SU-DHL-6 (cell line): Measurements from ENCODE around the gene SLC25A12.
"Not testable (repeated sequence)": the region's sequence is repeated elsewhere in the genome, so short reads cannot be mapped to it uniquely, and the experiment has no call there.

Source experiments
- H2AFZ ChIP-seq: fragments of 200-600 bp; sonication (generic); 2 replicates; pipeline ENCODE4 v1.6.1; 2014; ENCODE audit warnings: low read depth, mild to moderate bottlenecking, moderate library complexity, mixed read lengths, antibody characterized with exemption, low read length; ENCODE audit not compliant: severe bottlenecking
- H3F3A ChIP-seq: fragments of 200-600 bp; shearing (Covaris generic); 2 replicates; pipeline ENCODE4 v1.6.0; 2016; ENCODE audit warnings: antibody characterized with exemption, mild to moderate bottlenecking; ENCODE audit not compliant: insufficient read depth
- H3K27ac ChIP-seq: fragments of 200-600 bp; sonication (generic); 2 replicates; pipeline ENCODE4 v1.5.1; 2016; ENCODE audit warnings: low read depth, mild to moderate bottlenecking, low read length, moderate library complexity, mixed read lengths
- H3K27me3 ChIP-seq: fragments of 200-600 bp; sonication (generic), shearing (Covaris generic); 2 replicates; pipeline ENCODE4 v1.6.0; 2014; ENCODE audit warnings: mild to moderate bottlenecking, low read length
- H3K36me3 ChIP-seq: fragments of 200-600 bp; sonication (generic); 2 replicates; pipeline ENCODE4 v1.6.1; 2014; ENCODE audit warnings: mild to moderate bottlenecking, low read length, mixed read lengths
- H3K4me2 ChIP-seq: fragments of 300-600, 200-600 bp; shearing (Covaris generic), sonication (generic); 2 replicates; pipeline ENCODE4 v1.6.0; 2014; ENCODE audit warnings: low read length, low read depth, mild to moderate bottlenecking; ENCODE audit not compliant: poor library complexity, severe bottlenecking
- H3K4me3 ChIP-seq: fragments of 200-600 bp; sonication (generic); 2 replicates; pipeline ENCODE4 v1.5.1; 2014; ENCODE audit warnings: antibody characterized with exemption, low read length, mild to moderate bottlenecking, mixed read lengths; ENCODE audit not compliant: insufficient read depth, poor library complexity, severe bottlenecking
- H3K79me2 ChIP-seq: fragments of 200-600 bp; sonication (generic); 2 replicates; pipeline ENCODE4 v1.6.1; 2014; ENCODE audit warnings: mild to moderate bottlenecking, low read length, moderate library complexity; ENCODE audit not compliant: insufficient read depth
- H3K9ac ChIP-seq: fragments of 200-600 bp; sonication (generic); 2 replicates; pipeline ENCODE4 v1.7.0; 2014; ENCODE audit warnings: mild to moderate bottlenecking, low read length
- H3K9me2 ChIP-seq: fragments of 200-600 bp; sonication (generic); replicated peaks from 2 replicates; pipeline ENCODE4 v1.6.1; 2014; ENCODE audit warnings: low read length; ENCODE audit not compliant: insufficient read depth
- H3K9me3 ChIP-seq: fragments of 200-600 bp; sonication (generic); 2 replicates; pipeline ENCODE4 v1.6.1; 2014; ENCODE audit warnings: low read length, mixed read lengths; ENCODE audit not compliant: insufficient read depth
- H4K20me1 ChIP-seq: fragments of 200-600 bp; sonication (generic); 2 replicates; pipeline ENCODE4 v1.6.1; 2014; ENCODE audit warnings: low read depth, mild to moderate bottlenecking, antibody characterized with exemption, low read length, moderate library complexity, mixed read lengths
- EZH2phosphoT487 ChIP-seq: fragments of 200-600 bp; sonication (generic), shearing (Covaris generic); conservative IDR thresholded peaks from 2 replicates; pipeline ENCODE4 v1.6.1; 2018; ENCODE audit warnings: mild to moderate bottlenecking, antibody characterized with exemption, low read length, moderate library complexity, mixed read lengths
- TF ChIP-seq, protein P1 (sequence below): fragments of 200-600 bp; sonication (generic); IDR thresholded peaks from one replicate; pipeline ENCODE4 v1.5.1; 2017; ENCODE audit warnings: antibody characterized with exemption, mild to moderate bottlenecking, low read length, moderate library complexity; ENCODE audit not compliant: insufficient read depth, poor library complexity, severe bottlenecking

Gene SLC25A12

DNA sequence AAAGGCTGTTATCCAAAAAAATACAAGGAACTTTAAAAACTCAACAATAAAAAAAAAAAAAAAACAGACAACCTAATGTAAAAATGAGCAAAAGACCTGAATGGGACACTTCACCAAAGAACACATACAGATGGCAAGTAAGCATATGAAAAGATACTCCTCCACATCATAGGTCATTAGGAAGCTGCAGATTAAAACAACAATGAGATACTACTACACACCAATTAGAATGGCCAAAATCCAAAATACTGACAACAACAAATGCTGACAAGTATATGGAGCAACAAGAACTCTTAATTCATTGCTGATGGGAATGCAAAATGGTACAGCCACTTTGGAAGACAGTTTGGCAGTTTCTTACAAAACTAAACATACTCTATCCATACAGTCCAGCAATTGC lies 122.6 kb downstream of the SLC25A12 start:
- Histone ChIP-seq H3K79me2 (no peaks in the 10 kb centered on the region), H3K9ac (no peak overlapping the region), H3K4me2 (no peak overlapping the region), H3F3A (peaks cover 8% of the 10 kb centered on the region; the same call in 1 of the 2 replicates), H3K27ac (no peak overlapping the region), H3K27me3 (no peaks in the 10 kb centered on the region), H3K4me3 (no peak overlapping the region), H2AFZ (no peak overlapping the region), H3K9me3 (no peaks in the 10 kb centered on the region), H3K9me2 (no peaks in the 10 kb centered on the region), H4K20me1 (no peaks in the 10 kb centered on the region), H3K36me3 (no peaks in the 10 kb centered on the region; the same call in 1 of the 2 replicates)
- TF ChIP-seq EZH2phosphoT487, result no peak
- TF ChIP-seq, protein P1, sequence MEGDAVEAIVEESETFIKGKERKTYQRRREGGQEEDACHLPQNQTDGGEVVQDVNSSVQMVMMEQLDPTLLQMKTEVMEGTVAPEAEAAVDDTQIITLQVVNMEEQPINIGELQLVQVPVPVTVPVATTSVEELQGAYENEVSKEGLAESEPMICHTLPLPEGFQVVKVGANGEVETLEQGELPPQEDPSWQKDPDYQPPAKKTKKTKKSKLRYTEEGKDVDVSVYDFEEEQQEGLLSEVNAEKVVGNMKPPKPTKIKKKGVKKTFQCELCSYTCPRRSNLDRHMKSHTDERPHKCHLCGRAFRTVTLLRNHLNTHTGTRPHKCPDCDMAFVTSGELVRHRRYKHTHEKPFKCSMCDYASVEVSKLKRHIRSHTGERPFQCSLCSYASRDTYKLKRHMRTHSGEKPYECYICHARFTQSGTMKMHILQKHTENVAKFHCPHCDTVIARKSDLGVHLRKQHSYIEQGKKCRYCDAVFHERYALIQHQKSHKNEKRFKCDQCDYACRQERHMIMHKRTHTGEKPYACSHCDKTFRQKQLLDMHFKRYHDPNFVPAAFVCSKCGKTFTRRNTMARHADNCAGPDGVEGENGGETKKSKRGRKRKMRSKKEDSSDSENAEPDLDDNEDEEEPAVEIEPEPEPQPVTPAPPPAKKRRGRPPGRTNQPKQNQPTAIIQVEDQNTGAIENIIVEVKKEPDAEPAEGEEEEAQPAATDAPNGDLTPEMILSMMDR, result no peak

DNA sequence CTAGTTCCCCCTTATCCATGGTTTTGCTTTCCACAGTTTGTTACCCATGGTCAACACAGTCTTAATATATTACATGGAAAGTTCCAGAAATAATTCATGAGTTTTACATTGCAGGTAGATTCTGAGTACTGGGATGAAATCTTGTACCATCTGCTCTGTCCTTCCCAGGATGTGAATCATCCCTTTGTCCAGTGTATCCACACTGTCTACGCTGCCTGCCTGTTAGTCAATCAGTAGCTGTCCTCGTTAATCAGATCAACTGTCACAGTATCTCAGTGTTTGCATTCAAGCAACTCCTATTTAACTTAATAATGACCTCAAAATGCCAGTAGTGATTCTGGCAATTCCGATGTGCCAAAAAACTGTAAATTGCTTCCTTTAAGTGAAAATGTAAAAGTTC lies 130.4 kb downstream of the SLC25A12 start:
- Histone ChIP-seq H3K9me3 (no peaks in the 10 kb centered on the region), H3F3A (no peaks in the 10 kb centered on the region), H3K27ac (no peak overlapping the region), H3K4me3 (no peak overlapping the region), H3K9me2 (no peaks in the 10 kb centered on the region), H2AFZ (no peak overlapping the region), H3K4me2 (no peak overlapping the region), H3K79me2 (no peaks in the 10 kb centered on the region), H4K20me1 (no peaks in the 10 kb centered on the region), H3K27me3 (no peaks in the 10 kb centered on the region), H3K9ac (no peak overlapping the region), H3K36me3 (no peaks in the 10 kb centered on the region; the same call in 1 of the 2 replicates)
- TF ChIP-seq, protein P1, result no peak
- TF ChIP-seq EZH2phosphoT487, result no peak

DNA sequence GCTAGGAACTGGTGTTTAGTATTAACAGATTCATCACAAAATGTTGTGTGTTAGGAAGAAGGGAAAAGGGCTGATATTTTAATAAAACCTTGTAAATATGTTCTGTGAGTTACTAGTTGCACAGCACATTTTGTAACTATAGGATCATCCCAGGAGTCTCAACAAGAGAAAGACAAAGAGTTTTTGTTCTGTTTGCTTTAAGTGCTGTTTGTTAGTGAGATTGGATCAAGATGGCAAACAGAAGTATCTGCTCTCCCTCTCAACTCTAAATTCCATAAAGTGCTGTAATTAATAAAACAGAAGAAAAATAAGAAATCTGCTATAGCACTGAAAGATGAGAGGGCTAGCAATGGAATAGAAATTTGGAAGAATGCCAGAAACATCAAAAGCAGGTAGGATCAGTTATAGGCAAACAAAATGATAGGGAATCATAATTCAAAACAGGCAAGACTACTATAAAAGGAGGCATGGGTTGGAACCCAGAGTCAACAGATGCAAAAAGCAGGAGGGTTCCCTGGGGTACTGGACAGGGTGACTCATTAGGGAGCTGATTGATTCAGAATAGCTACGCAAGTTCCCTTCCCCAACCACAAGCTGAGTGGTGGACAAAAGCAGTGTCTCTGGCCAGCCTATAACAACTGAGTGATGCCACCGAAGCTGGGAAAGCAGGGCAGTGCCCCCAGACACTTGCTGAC lies 131.0 kb downstream of the SLC25A12 start:
- H3K4me2 ChIP-seq, result no peak overlapping the region
- H4K20me1 ChIP-seq, result no peaks in the 10 kb centered on the region
- H2AFZ ChIP-seq, result no peak overlapping the region
- H3K4me3 ChIP-seq, result no peak overlapping the region
- no peak overlapping the region for H3K27ac ChIP-seq
- H3K36me3 ChIP-seq, result no peaks in the 10 kb centered on the region; the same call in 1 of the 2 replicates
- TF ChIP-seq, protein P1, result no peak
- no peak for TF ChIP-seq EZH2phosphoT487
- H3K9me3 ChIP-seq, result no peaks in the 10 kb centered on the region
- no peaks in the 10 kb centered on the region for H3K27me3 ChIP-seq
- H3K9me2 ChIP-seq, result no peaks in the 10 kb centered on the region
- no peak overlapping the region for H3K9ac ChIP-seq
- H3F3A ChIP-seq, result no peaks in the 10 kb centered on the region
- H3K79me2 ChIP-seq, result no peaks in the 10 kb centered on the region

DNA sequence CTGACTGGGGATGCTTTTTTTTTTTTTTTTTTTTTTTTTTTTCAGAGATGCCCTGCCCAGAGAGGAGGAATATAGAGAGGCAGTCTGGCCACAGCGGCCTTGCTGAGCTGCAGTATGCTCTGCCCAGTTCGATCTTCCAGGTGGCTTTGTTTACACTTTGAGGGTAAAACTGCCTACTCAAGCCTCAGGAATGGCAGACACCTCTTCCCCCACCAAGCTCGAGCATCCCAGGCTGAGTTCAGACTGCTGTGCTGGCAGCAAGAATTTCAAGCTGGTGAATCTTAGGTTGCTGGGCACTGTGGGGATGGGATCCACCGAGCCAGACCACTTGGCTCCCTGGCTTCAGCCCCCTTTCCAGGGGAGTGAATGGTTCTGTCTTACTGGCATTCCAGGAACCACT lies 132.9 kb downstream of the SLC25A12 start:
- not testable (repeated sequence) for H3K27ac ChIP-seq, H3K27me3 ChIP-seq, H3K4me2 ChIP-seq

DNA sequence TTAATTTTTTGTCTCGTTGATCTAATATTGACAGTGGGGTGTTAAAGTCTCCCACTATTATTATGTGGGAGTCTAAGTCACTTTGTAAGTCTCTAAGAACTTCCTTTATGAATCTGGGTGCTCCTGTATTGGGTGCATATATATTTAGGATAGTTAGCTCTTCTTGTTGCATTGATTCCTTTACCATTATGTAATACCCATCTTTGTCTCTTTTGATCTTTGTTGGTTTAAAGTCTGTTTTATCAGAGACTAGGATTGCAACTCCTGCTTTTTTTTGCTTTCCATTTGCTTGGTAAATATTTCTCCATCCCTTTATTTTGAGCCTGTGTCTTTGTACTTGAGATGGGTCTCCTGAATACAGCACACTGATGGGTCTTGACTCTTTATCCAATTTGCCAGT lies 135.3 kb downstream of the SLC25A12 start:
- H3F3A ChIP-seq, H3K4me3 ChIP-seq, H2AFZ ChIP-seq, H3K4me2 ChIP-seq, H3K79me2 ChIP-seq, H3K27me3 ChIP-seq, H3K9me3 ChIP-seq, H3K9me2 ChIP-seq, H3K9ac ChIP-seq, H4K20me1 ChIP-seq, H3K36me3 ChIP-seq, H3K27ac ChIP-seq: not testable (repeated sequence)

More for the DNA sequence above, 132.9 kb downstream of the SLC25A12 start:
- not testable (repeated sequence) for H2AFZ ChIP-seq, H3K9me3 ChIP-seq, H3K79me2 ChIP-seq, H3K36me3 ChIP-seq, H4K20me1 ChIP-seq, H3K9me2 ChIP-seq, H3K9ac ChIP-seq, H3F3A ChIP-seq, H3K4me3 ChIP-seq
